Measurements from ENCODE around the gene FAM222A.

- no peak for TF ChIP-seq CTCF (conservative IDR thresholded peaks at IDR 0.05; ENCODE audit: low read depth, low read length)
- TF ChIP-seq EZH2 (IDR thresholded peaks at IDR 0.05; ENCODE audit: borderline replicate concordance, low read depth, low read length, poor library complexity, severe bottlenecking): no peak
These were observed 79.4 kb downstream of the FAM222A start for GRCh38 chr12:109792992-109793391.
